ENCODE data around the gene MESD. TPM values are rescaled to one million over a fixed set of nuclear protein-coding genes. Genes with fewer than 3 reads are reported as not detected.
A peak's percentile ranks its signal among the peaks of the same experiment; 100 is the strongest.

MESD gene
- total and polyA plus RNA-seq, 9 of the 15 experiments (the other 6 are each of a cell fraction or from before 2014, with no cell fraction given), result 11.3 to 39.7 (median 22.8) TPM

- TF ChIP-seq CTCFL (IDR thresholded peaks at IDR 0.05; ENCODE audit: borderline replicate concordance, insufficient read depth, low read depth, low read length, poor library complexity, severe bottlenecking) (no peak), NFATC3 (IDR thresholded peaks at IDR 0.05) (no peak), SMAD4 (CRISPR knock-in tag; conservative IDR thresholded peaks at IDR 0.05) (no peak), SETDB1 (IDR thresholded peaks at IDR 0.05; ENCODE audit: low read length) (no peak), PHB2 (IDR thresholded peaks at IDR 0.05; ENCODE audit: low read depth) (no peak), IRF2 (CRISPR knock-in tag; IDR thresholded peaks at IDR 0.05) (no peak), POLR3A (IDR thresholded peaks at IDR 0.05; ENCODE audit: borderline replicate concordance, extremely low read depth, insufficient read depth, insufficient read length) (no peak), ZNF280A (IDR thresholded peaks at IDR 0.05; ENCODE audit: low read depth, partially characterized antibody) (no peak), ASH1L (IDR thresholded peaks at IDR 0.05; ENCODE audit: borderline replicate concordance, low read depth, partially characterized antibody) (no peak), POLR3G (IDR thresholded peaks at IDR 0.05; ENCODE audit: extremely low read depth, insufficient read length, insufficient replicate concordance) (no peak), IRF1 (CRISPR knock-in tag; IDR thresholded peaks at IDR 0.05; ENCODE audit: borderline replicate concordance) (no peak; the same call in 1 of the 2 replicates), TGIF2 (CRISPR knock-in tag; IDR thresholded peaks at IDR 0.05) (no peak), POLR2AphosphoS5 (IDR thresholded peaks at IDR 0.05; ENCODE audit: control insufficient read depth, insufficient read depth, low read depth, low read length) (peak; percentile 65; the same call in 1 of the 2 replicates), CREBBP (IDR thresholded peaks at IDR 0.05; ENCODE audit: low read depth, low read length) (no peak), ZHX1 (conservative IDR thresholded peaks at IDR 0.05; ENCODE audit: low read length) (no peak), SRSF9 (IDR thresholded peaks at IDR 0.05; ENCODE audit: borderline replicate concordance, low read depth, low read length) (no peak), TCF15 (CRISPR knock-in tag; IDR thresholded peaks at IDR 0.05) (no peak), KDM2B (CRISPR knock-in tag; IDR thresholded peaks at IDR 0.05) (no peak)
Observed at GRCh38 chr15:81000624-81001151, 11.1 kb upstream of the MESD start, which contains the start of gene TLNRD1 (continued).
